ENCODE data around the gene PDE6H.

- TF ChIP-seq POLR2A (IDR thresholded peaks at IDR 0.05; ENCODE audit: control extremely low read depth in 1 of 2, low read depth in 2 of 2, low read length in 2 of 2), result no peak
- TF ChIP-seq CHD2 (IDR thresholded peaks at IDR 0.05; ENCODE audit: low read length), result no peak
Observed at GRCh38 chr12:14986449-14986848, 13.6 kb downstream of the PDE6H start.

Measured in H1 (cell line).